Activated CD8-positive, alpha-beta T cell treated with anti-CD3 and anti-CD28 coated beads, Interleukin-2, amount 10 ng/mL, durations not matched to agents 7 days and 5 days (primary cell): ENCODE data around the gene RWDD1. TPM values are rescaled to one million over a fixed set of nuclear protein-coding genes. Genes with fewer than 3 reads are reported as not detected.

Source experiments
- ATAC-seq: fragments of 150-1000 bp; cut with Tn5 transposase; one replicate; pipeline ENCODE4 v1.10.0; 2021; ENCODE audit warnings: moderate library complexity
- CTCF ChIA-PET: fragments of 350-600 bp; sonication (Branson Sonifier 250); formaldehyde crosslinking; loops from one replicate; lab custom pipeline; 2021; ENCODE audit warnings: antibody characterized with exemption; lab: Charles Lee
- POLR2A ChIA-PET: fragments of 350-600 bp; sonication (Branson Sonifier 250); formaldehyde crosslinking; loops from one replicate; lab custom pipeline; 2021; ENCODE audit warnings: antibody characterized with exemption; lab: Charles Lee
- DNase-seq: peaks from one replicate; pipeline ENCODE4 v3.0.0-alpha.2; 2020
- H3K27ac Mint-ChIP-seq: one replicate; pipeline ENCODE4 v1.8.0; 2021; ENCODE audit warnings: mild to moderate bottlenecking, mixed read lengths
- H3K27me3 Mint-ChIP-seq: one replicate; pipeline ENCODE4 v1.8.0; 2021; ENCODE audit warnings: low read depth, mixed read lengths
- H3K36me3 Mint-ChIP-seq: one replicate; pipeline ENCODE4 v1.8.0; 2021; ENCODE audit warnings: low read depth, mixed read lengths
- H3K4me1 Mint-ChIP-seq: one replicate; pipeline ENCODE4 v1.8.0; 2021; ENCODE audit warnings: low read depth, mixed read lengths
- H3K4me3 Mint-ChIP-seq: one replicate; pipeline ENCODE4 v1.8.0; 2021; ENCODE audit warnings: mild to moderate bottlenecking, mixed read lengths
- H3K9me3 Mint-ChIP-seq: one replicate; pipeline ENCODE4 v1.8.0; 2022; ENCODE audit warnings: mixed read lengths; ENCODE audit not compliant: insufficient read depth
- total RNA-seq, 2 experiments: library from RNA; stranded (reverse); gene quantifications; one replicate each; pipeline ENCODE4 v1.2.3, GENCODE V29; 2021

The RWDD1 gene
- total RNA-seq: 10 to 100 TPM; 39.8 to 45.2 TPM

- Mint-ChIP-seq H3K4me1 (peaks cover 37% of the 10 kb centered on the region), H3K9me3 (no peaks in the 10 kb centered on the region), H3K36me3 (peaks cover 15% of the 10 kb centered on the region), H3K4me3 (peak within 1 kb of the TSS; percentile 98), H3K27me3 (peaks cover 5% of the 10 kb centered on the region), H3K27ac (peak within 1 kb of the TSS; percentile 97)
- DNase-seq (peak; percentile 99), ATAC-seq (peak; percentile 96)
- CTCF ChIA-PET: interaction anchor here (1.2 to 3.6 kb wide), 9 partner anchors 11 to 354 kb away, joined by 3 to 30 read pairs (median 7); partner anchors contain the start of gene TSPYL1
- POLR2A ChIA-PET: interaction anchor here (0.6 to 2.6 kb wide), 16 partner anchors 8 to 471 kb away, joined by 3 to 27 read pairs (median 4); partner anchors contain the start of genes CALHM4, NT5DC1, RSPH4A and TSPYL1
Observed at GRCh38 chr6:116570856-116571682, at the start of gene RWDD1. Gene RWDD1, plus strand, starts transcription at chr6:116571504. Its CDS starts 79 bp downstream, at chr6:116571583.

DNA sequence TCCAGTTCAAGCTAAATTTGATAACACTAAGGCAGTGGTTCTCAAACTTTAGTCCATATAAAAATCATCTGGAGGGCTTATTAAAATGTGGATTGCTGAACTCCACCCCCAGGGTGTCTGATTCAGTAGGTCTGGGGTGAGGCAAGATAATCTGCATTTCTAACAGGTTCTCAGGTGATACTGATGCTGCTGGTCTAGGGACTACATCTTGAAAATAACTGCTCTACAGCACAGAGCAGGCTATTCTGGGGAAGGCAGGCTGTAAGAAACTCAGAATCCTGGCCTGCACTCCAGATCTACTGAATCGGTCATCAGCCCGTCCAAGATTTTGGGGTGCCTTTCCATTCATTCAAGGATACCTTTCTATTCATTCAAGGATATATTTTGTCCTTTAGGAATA is 48.4 kb upstream of the RWDD1 start:
- DNase-seq (no peak), ATAC-seq (no peak)
- no peak overlapping the region for H3K27ac Mint-ChIP-seq
- H3K27me3 Mint-ChIP-seq: peaks cover 23% of the 10 kb centered on the region
- ChIA-PET CTCF (interaction anchor here (1.0 to 1.5 kb wide), 3 partner anchors 12 to 235 kb away, joined by 3 to 4 read pairs (median 3); no protein-coding TSS in a partner anchor), POLR2A (no interaction called here)
- no peak overlapping the region for H3K4me3 Mint-ChIP-seq
- H3K36me3 Mint-ChIP-seq: no peaks in the 10 kb centered on the region
- no peaks in the 10 kb centered on the region for H3K9me3 Mint-ChIP-seq
- H3K4me1 Mint-ChIP-seq: no peaks in the 10 kb centered on the region

DNA sequence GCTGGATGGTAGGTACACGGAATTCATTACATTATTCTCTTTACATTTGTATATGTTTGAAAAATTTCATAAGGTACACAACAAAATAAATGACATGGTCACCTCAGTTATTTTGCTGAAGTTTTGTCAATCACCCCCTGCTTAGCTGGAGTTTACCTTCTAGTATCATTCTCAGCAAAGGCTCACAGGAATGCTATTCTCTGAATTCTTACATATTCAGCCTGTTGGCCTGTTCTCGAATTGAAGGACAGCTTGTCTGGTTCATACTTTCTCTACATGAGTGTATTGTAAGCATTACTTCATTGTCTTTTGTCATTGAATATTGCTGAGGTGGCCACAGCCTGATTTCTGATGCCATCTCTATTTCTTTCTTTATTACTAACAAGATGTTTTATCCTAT is 47.1 kb upstream of the RWDD1 start:
- POLR2A ChIA-PET: no interaction called here
- CTCF ChIA-PET: interaction anchor here (1.4 kb wide), 1 partner anchor 255 kb away, joined by 3 read pairs; no protein-coding TSS in a partner anchor
- no peaks in the 10 kb centered on the region for H3K36me3 Mint-ChIP-seq
- ATAC-seq (no peak), DNase-seq (no peak)
- no peaks in the 10 kb centered on the region for H3K9me3 Mint-ChIP-seq
- no peaks in the 10 kb centered on the region for H3K4me1 Mint-ChIP-seq
- H3K27ac Mint-ChIP-seq: no peak overlapping the region
- H3K27me3 Mint-ChIP-seq: peaks cover 18% of the 10 kb centered on the region
- H3K4me3 Mint-ChIP-seq: no peak overlapping the region

- Mint-ChIP-seq H3K36me3 (no peaks in the 10 kb centered on the region), H3K4me3 (no peak overlapping the region), H3K27ac (no peak overlapping the region), H3K4me1 (no peaks in the 10 kb centered on the region), H3K9me3 (no peaks in the 10 kb centered on the region), H3K27me3 (peaks cover 38% of the 10 kb centered on the region)
- ChIA-PET CTCF (no interaction called here), POLR2A (no interaction called here)
- ATAC-seq: no peak
- DNase-seq: no peak
Observed at GRCh38 chr6:116528133-116528532, 43.2 kb upstream of the RWDD1 start.

DNA sequence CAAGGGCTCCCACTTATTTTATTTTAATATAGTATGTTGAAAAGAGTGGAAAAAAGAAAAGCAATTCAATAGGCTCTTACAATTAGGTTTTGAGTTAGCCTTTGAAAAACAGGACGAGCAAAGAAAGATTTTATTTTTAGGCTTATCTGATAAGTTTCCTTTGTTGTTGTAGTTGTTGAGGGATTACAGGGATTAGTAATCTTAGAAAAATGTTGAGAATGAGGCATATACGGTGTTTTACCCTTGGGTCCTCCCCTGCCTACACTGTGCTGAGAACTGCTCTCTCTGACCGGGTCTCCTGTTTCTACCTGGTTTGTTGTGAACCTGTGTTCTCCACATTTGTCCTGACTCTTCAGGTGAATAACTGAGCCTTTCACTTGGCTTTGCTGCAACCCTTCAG is 42.5 kb upstream of the RWDD1 start:
- CTCF ChIA-PET: no interaction called here

GRCh38 chr6:116529466-116530290 is 41.6 kb upstream of the RWDD1 start:
- POLR2A ChIA-PET: no interaction called here
- DNase-seq (no peak), ATAC-seq (no peak)
- H3K27me3 Mint-ChIP-seq: peaks cover 46% of the 10 kb centered on the region
- H3K4me3 Mint-ChIP-seq: no peak overlapping the region
- no peaks in the 10 kb centered on the region for H3K36me3 Mint-ChIP-seq
- CTCF ChIA-PET: interaction anchor here (1.2 kb wide), 1 partner anchor 241 kb away, joined by 6 read pairs; no protein-coding TSS in a partner anchor
- H3K9me3 Mint-ChIP-seq: no peaks in the 10 kb centered on the region
- no peak overlapping the region for H3K27ac Mint-ChIP-seq
- no peaks in the 10 kb centered on the region for H3K4me1 Mint-ChIP-seq

More for the DNA sequence above, 42.5 kb upstream of the RWDD1 start:
- no peak for DNase-seq
- Mint-ChIP-seq H3K27me3 (peaks cover 42% of the 10 kb centered on the region), H3K9me3 (no peaks in the 10 kb centered on the region), H3K4me1 (no peaks in the 10 kb centered on the region), H3K36me3 (no peaks in the 10 kb centered on the region), H3K27ac (no peak overlapping the region), H3K4me3 (no peak overlapping the region)
- no peak for ATAC-seq
- POLR2A ChIA-PET: no interaction called here

DNA sequence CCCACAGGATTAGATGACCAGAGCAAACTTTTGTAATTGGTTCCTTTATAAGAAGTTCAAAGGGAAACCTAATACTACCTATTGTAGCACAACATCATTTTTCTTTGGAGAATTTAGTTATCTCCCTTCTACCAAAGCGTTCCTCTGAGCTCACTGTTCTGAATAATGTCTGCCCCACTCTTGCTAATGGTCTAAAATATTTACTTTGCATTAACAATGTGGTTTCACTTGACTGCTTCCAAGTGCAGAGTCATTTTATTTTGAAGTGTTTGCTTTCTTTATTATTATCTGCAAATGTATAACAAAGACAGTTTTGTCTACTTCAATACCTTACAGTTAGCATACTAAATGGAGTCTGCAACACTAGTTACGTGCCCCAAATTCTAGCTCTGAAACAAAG is 40.9 kb upstream of the RWDD1 start:
- CTCF ChIA-PET: interaction anchor here (1.2 kb wide), 1 partner anchor 242 kb away, joined by 6 read pairs; no protein-coding TSS in a partner anchor
- DNase-seq (no peak), ATAC-seq (no peak)
- Mint-ChIP-seq H3K4me3 (no peak overlapping the region), H3K36me3 (no peaks in the 10 kb centered on the region), H3K4me1 (no peaks in the 10 kb centered on the region), H3K27ac (no peak overlapping the region), H3K27me3 (peaks cover 43% of the 10 kb centered on the region), H3K9me3 (no peaks in the 10 kb centered on the region)
- POLR2A ChIA-PET: no interaction called here

DNA sequence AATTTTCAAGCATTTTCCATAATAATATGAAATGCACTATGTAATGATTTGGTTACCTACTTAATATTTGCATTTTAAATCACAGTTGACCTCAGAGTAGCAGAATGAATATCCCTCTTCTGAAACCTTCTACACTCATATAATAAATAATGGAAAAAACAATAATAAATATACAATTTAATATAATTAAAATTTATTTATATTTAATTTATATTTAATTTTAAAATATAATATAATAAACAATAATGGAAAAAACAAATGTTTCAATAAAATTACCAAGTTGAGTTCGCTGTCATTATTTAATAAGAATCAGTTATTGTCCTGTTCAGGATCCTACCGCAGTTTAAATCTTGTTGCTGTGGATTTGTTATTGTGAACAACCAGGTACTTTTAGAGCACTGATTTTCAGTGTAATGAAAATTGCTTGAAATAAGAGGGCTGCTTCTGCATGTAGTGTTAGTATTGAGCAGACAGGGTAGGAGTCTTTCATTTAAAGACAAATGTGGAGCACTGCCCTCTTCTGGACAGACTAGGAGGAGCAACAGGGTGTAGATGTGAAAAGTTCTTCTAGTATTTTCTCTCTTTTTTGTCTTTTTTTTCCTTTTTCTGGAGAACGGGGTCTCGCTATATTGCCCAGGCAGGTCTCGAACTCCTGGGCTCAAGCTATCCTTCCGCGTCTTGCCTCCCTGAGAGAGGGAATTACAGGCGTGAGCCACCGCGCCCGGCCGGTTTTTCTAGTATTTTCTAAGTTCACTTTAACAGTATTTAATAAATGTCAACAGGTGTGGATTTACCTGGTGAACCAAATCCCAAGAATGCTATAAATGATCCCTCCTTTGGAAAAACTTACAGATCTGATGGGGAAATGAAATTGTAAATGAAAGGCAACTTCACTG is 39.4 kb upstream of the RWDD1 start:
- H3K4me3 Mint-ChIP-seq: no peak overlapping the region

DNA sequence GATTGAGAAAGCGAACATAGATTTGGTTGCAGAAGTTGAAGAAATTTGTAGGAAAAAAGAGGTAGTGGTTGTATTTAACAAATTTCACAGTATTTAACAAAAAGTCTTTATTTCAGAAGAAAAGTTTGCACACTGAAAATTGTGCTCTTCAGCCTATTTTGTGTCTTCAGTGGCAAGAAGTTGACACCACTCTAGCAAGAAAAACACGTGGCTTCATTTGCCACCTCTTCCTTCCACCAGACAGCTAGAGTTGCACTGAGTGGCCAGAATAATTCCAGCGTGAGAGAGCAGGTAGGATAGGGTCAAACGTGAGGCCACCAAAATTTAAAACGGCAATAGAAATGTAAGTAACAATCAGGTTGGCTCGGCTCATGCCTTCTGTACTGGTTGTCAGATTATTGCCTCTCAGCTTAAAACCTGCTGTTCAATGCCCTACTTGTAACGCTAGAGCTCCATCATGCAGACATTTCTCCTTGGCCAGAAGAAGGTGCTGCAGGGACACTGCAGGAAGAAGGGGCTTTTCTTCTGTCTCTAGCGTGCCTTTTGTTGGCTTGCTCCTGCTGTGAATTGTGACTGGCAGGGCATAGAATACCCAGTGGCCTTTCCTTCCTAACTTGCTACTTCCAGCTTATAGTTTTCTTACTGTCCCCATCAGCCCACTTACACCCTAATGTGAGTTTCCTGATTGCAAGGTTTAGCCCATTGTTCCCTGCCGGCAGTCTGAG is 37.9 kb upstream of the RWDD1 start:
- Mint-ChIP-seq H3K27ac (no peak overlapping the region), H3K9me3 (no peaks in the 10 kb centered on the region), H3K4me1 (no peaks in the 10 kb centered on the region), H3K36me3 (no peaks in the 10 kb centered on the region), H3K27me3 (peaks cover 33% of the 10 kb centered on the region), H3K4me3 (no peak overlapping the region)
- CTCF ChIA-PET: interaction anchor here (1.3 to 4.2 kb wide), 9 partner anchors 8 to 316 kb away, joined by 3 to 39 read pairs (median 9); no protein-coding TSS in a partner anchor
- ATAC-seq (no peak), DNase-seq (no peak)
- POLR2A ChIA-PET: interaction anchor here (1.0 kb wide), 1 partner anchor 38 kb away, joined by 3 read pairs; the partner anchor contains the start of gene RWDD1

More for the DNA sequence above, 39.4 kb upstream of the RWDD1 start:
- ChIA-PET POLR2A (no interaction called here), CTCF (interaction anchor here (0.6 to 4.2 kb wide), 11 partner anchors 10 to 263 kb away, joined by 3 to 39 read pairs (median 6); no protein-coding TSS in a partner anchor)
- Mint-ChIP-seq H3K27me3 (peaks cover 38% of the 10 kb centered on the region), H3K36me3 (no peaks in the 10 kb centered on the region), H3K9me3 (no peaks in the 10 kb centered on the region), H3K4me1 (no peaks in the 10 kb centered on the region), H3K27ac (no peak overlapping the region)
- DNase-seq: peak; percentile 78
- peak; percentile 93 for ATAC-seq

DNA sequence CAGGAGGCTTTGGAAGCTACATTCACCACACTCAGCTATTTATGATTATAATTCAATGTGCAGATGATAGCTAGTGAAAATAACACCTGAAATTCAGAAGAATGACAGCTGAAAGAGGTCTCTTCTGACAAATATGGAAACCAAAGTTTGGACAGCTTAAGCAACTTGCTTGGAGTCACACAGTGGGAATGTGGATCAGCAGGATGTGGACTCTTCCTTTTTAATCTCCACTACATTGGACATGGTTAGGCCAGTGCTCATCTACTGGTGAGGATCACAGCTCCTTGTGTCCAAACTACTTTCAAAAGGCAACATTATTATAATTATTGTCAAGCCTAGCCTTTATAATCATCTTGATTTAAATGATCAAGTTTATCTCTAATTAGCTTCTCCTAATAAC is 36.2 kb upstream of the RWDD1 start:
- H3K27ac Mint-ChIP-seq: no peak overlapping the region
- peaks cover 29% of the 10 kb centered on the region for H3K27me3 Mint-ChIP-seq
- no peak for ATAC-seq
- H3K9me3 Mint-ChIP-seq: no peaks in the 10 kb centered on the region
- no peaks in the 10 kb centered on the region for H3K36me3 Mint-ChIP-seq
- no peak overlapping the region for H3K4me3 Mint-ChIP-seq
- DNase-seq: no peak
- H3K4me1 Mint-ChIP-seq: no peaks in the 10 kb centered on the region
- ChIA-PET CTCF (interaction anchor here (0.6 to 4.2 kb wide), 23 partner anchors 12 to 318 kb away, joined by 3 to 39 read pairs (median 4); partner anchors contain the start of genes CALHM4, CALHM6, RWDD1 and TSPYL1), POLR2A (no interaction called here)
